Thoracic aorta (tissue), 2 donors: ENCODE data around the gene TMEM200A. TPM values are rescaled to one million over a fixed set of nuclear protein-coding genes. Genes with fewer than 3 reads are reported as not detected.

Experiments
- ATAC-seq: fragments of 150-250 bp; one replicate; pipeline ENCODE4 v1.8.0; 2017; ENCODE audit warnings: low read depth; ENCODE audit not compliant: insufficient number of reproducible peaks, low FRiP score
- DNase-seq: peaks from one replicate; pipeline ENCODE4 v3.0.0-alpha.2; 2020; ENCODE audit warnings: low spot score
- H3K27ac ChIP-seq, 2 donors: fragments of 200-600 bp; sonication (generic); 1 replicate in 1 of 2; 2 replicates in 1 of 2; pipeline ENCODE4 v1.5.1; 2016; ENCODE audit warnings: mild to moderate bottlenecking in 2 of 2, moderate library complexity in 2 of 2
- H3K27me3 ChIP-seq: fragments of 200-600 bp; sonication (generic); replicated peaks from 2 replicates; pipeline ENCODE4 v1.6.0; 2016; ENCODE audit warnings: mild to moderate bottlenecking; ENCODE audit not compliant: insufficient read depth
- H3K36me3 ChIP-seq: fragments of 200-600 bp; sonication (generic); one replicate; pipeline ENCODE4 v1.5.1; 2016
- H3K4me1 ChIP-seq, 2 donors: fragments of 200-600 bp; sonication (generic); 1 replicate in 1 of 2; 2 replicates in 1 of 2; pipeline versions ENCODE4 v1.5.1 to v1.6.0; 2016; ENCODE audit warnings: low read depth in 2 of 2, mild to moderate bottlenecking in 1 of 2; ENCODE audit not compliant: control insufficient read depth in 1 of 2
- H3K4me3 ChIP-seq: fragments of 200-600 bp; sonication (generic); 2 replicates; pipeline ENCODE4 v1.5.1; 2016; ENCODE audit warnings: mild to moderate bottlenecking
- H3K9me3 ChIP-seq: fragments of 200-600 bp; sonication (generic); 2 replicates; pipeline ENCODE4 v1.5.1; 2016
- CTCF ChIP-seq: fragments of 200-600 bp; sonication (generic); IDR thresholded peaks from one replicate; pipeline ENCODE4 v1.5.1; 2019; ENCODE audit warnings: antibody characterized with exemption
- total RNA-seq, 2 donors: library from RNA; depleted of rRNA; stranded (reverse); fragments of >200 nt; gene quantifications; one replicate each; pipeline versions ENCODE4 v1.1.0 to v1.2.3, GENCODE V29; 2016

Gene TMEM200A
- total RNA-seq, 2 donors from 2014 or later: 3.7 to 9.7 TPM

GRCh38 chr6:130362128-130362527 is 3.7 kb upstream of the TMEM200A start:
- no peak for DNase-seq
- H3K9me3 ChIP-seq: no peaks in the 10 kb centered on the region
- no peak for TF ChIP-seq CTCF

GRCh38 chr6:130364224-130364780 is 1.5 kb upstream of the TMEM200A start:
- no peak overlapping the region for H3K27ac ChIP-seq
- no peak overlapping the region for H3K4me3 ChIP-seq
- DNase-seq (no peak), ATAC-seq (no peak)
- H3K9me3 ChIP-seq: no peaks in the 10 kb centered on the region
- peaks cover 3 to 5% of the 10 kb centered on the region in 2 donors for H3K4me1 ChIP-seq
- no peaks in the 10 kb centered on the region for H3K36me3 ChIP-seq
- no peak for TF ChIP-seq CTCF
- no peaks in the 10 kb centered on the region for H3K27me3 ChIP-seq

More at GRCh38 chr6:130362128-130362527, 3.7 kb upstream of the TMEM200A start:
- no peak for ATAC-seq
- peaks cover 3 to 5% of the 10 kb centered on the region in 2 donors for H3K4me1 ChIP-seq
- no peaks in the 10 kb centered on the region for H3K36me3 ChIP-seq
- H3K27ac ChIP-seq: no peak overlapping the region
- no peaks in the 10 kb centered on the region for H3K27me3 ChIP-seq
- no peak overlapping the region for H3K4me3 ChIP-seq

GRCh38 chr6:130366107-130367005 is 539 bp downstream of the TMEM200A start:
- Histone ChIP-seq H3K4me3 (peak overlapping the region; percentile 75), H3K36me3 (no peaks in the 10 kb centered on the region), H3K9me3 (no peaks in the 10 kb centered on the region), H3K27me3 (no peaks in the 10 kb centered on the region), H3K27ac (no peak overlapping the region), H3K4me1 (peaks cover 3 to 5% of the 10 kb centered on the region in 2 donors)
- DNase-seq (no peak), ATAC-seq (peak; percentile 25)
- no peak for TF ChIP-seq CTCF

- Histone ChIP-seq H3K4me3 (no peak overlapping the region), H3K4me1 (peaks cover 3 to 5% of the 10 kb centered on the region in 2 donors), H3K27me3 (no peaks in the 10 kb centered on the region), H3K36me3 (no peaks in the 10 kb centered on the region), H3K9me3 (no peaks in the 10 kb centered on the region), H3K27ac (no peak overlapping the region)
- no peak for TF ChIP-seq CTCF
- ATAC-seq: no peak
- no peak for DNase-seq
Measured at GRCh38 chr6:130367767-130368166, 1.9 kb downstream of the TMEM200A start.

GRCh38 chr6:130368576-130368975 is 2.8 kb downstream of the TMEM200A start:
- TF ChIP-seq CTCF: no peak
- Histone ChIP-seq H3K9me3 (no peaks in the 10 kb centered on the region), H3K36me3 (no peaks in the 10 kb centered on the region), H3K4me1 (peaks cover 3 to 5% of the 10 kb centered on the region in 2 donors), H3K4me3 (no peak overlapping the region), H3K27ac (no peak overlapping the region), H3K27me3 (no peaks in the 10 kb centered on the region)
- ATAC-seq (no peak), DNase-seq (no peak)
